Choroid plexus epithelial cell (primary cell): Measurements from ENCODE around the gene DEFB108B.
"Not testable (repeated sequence)": the region's sequence is repeated elsewhere in the genome, so short reads cannot be mapped to it uniquely, and the experiment has no call there.

ENCODE experiments used
- DNase-seq: peaks from one replicate; pipeline ENCODE4 v3.0.0-alpha.2; 2010; ENCODE audit warnings: low read depth
- H3K4me3 ChIP-seq: 2 replicates; pipeline ENCODE4 v1.5.1; 2011; ENCODE audit warnings: low read depth, mild to moderate bottlenecking, control low read depth, low read length, moderate library complexity
- CTCF ChIP-seq: conservative IDR thresholded peaks from 2 replicates; pipeline ENCODE4 v1.5.1; 2011; ENCODE audit warnings: low read depth, mild to moderate bottlenecking, control low read depth, inconsistent platforms, low read length, moderate library complexity

Gene DEFB108B

GRCh38 chr11:71832811-71833210 is at the start of gene DEFB108B:
Gene DEFB108B, plus strand, starts transcription at chr11:71833200. Its CDS starts 0 bp downstream, at chr11:71833200.
- H3K4me3 ChIP-seq, DNase-seq: not testable (repeated sequence)

- peak overlapping the region; percentile 64 for H3K4me3 ChIP-seq
- DNase-seq: peak; percentile 85
Observed at GRCh38 chr11:71786114-71786847, 46.7 kb upstream of the DEFB108B start.

- DNase-seq: peak; percentile 100
- H3K4me3 ChIP-seq: peak overlapping the region; percentile 74
Observed at GRCh38 chr11:71786848-71787097, 46.2 kb upstream of the DEFB108B start.

GRCh38 chr11:71787098-71787823 is 45.7 kb upstream of the DEFB108B start:
- H3K4me3 ChIP-seq: peak overlapping the region; percentile 74
- TF ChIP-seq CTCF: no peak
- no peak for DNase-seq

- peak overlapping the region; percentile 74 for H3K4me3 ChIP-seq
- peak; percentile 45 for DNase-seq
Observed at GRCh38 chr11:71787824-71788454, 45.1 kb upstream of the DEFB108B start.

GRCh38 chr11:71789444-71790196 is 43.4 kb upstream of the DEFB108B start:
- DNase-seq: peak; percentile 43
- not testable (repeated sequence) for H3K4me3 ChIP-seq

- not testable (repeated sequence) for H3K4me3 ChIP-seq, DNase-seq
Observed at GRCh38 chr11:71791111-71791510, 41.9 kb upstream of the DEFB108B start.

GRCh38 chr11:71792621-71793235 is 40.3 kb upstream of the DEFB108B start:
- peak; percentile 49 for DNase-seq
- peak; percentile 50 for TF ChIP-seq CTCF
- not testable (repeated sequence) for H3K4me3 ChIP-seq

GRCh38 chr11:71794386-71795040 is 38.5 kb upstream of the DEFB108B start:
- H3K4me3 ChIP-seq: not testable (repeated sequence)
- peak; percentile 75 for DNase-seq

GRCh38 chr11:71795236-71795635 is 37.8 kb upstream of the DEFB108B start:
- H3K4me3 ChIP-seq, DNase-seq: not testable (repeated sequence)

- not testable (repeated sequence) for DNase-seq, H3K4me3 ChIP-seq
Observed at GRCh38 chr11:71796016-71796415, 37.0 kb upstream of the DEFB108B start.

- H3K4me3 ChIP-seq: not testable (repeated sequence)
Observed at GRCh38 chr11:71796781-71797180, 36.2 kb upstream of the DEFB108B start.

GRCh38 chr11:71799556-71800128 is 33.4 kb upstream of the DEFB108B start:
- DNase-seq, H3K4me3 ChIP-seq: not testable (repeated sequence)

More at GRCh38 chr11:71796781-71797180, 36.2 kb upstream of the DEFB108B start:
- DNase-seq: not testable (repeated sequence)
